DOHH2 (cell line): Measurements from ENCODE around the gene TGFBRAP1.

Source experiments
- CTCF ChIP-seq: fragments of 200-600 bp; sonication (generic); IDR thresholded peaks from one replicate; pipeline ENCODE4 v1.5.1; 2014; ENCODE audit warnings: antibody characterized with exemption, mild to moderate bottlenecking, low read depth, low read length; ENCODE audit not compliant: poor library complexity, severe bottlenecking
- EZH2phosphoT487 ChIP-seq: fragments of 200-600 bp; sonication (generic); IDR thresholded peaks from 2 replicates; pipeline ENCODE4 v1.6.1; 2017; ENCODE audit warnings: borderline replicate concordance, mild to moderate bottlenecking, antibody characterized with exemption, low read length, moderate library complexity, mixed read lengths

- TF ChIP-seq CTCF (no peak), EZH2phosphoT487 (no peak)
These were observed 7.8 kb upstream of the TGFBRAP1 start, which contains the start of gene C2orf49 for GRCh38 chr2:105337122-105338019.
